Stimulated activated CD8-positive, alpha-beta memory T cell treated with anti-CD3 and anti-CD28 coated beads, Interleukin-2, amount 100 ng/mL, for 48 hours (primary cell): ENCODE data around the gene LCTL.
"Not testable (repeated sequence)": the region's sequence is repeated elsewhere in the genome, so short reads cannot be mapped to it uniquely, and the experiment has no call there.

ENCODE experiments used
- DNase-seq, 2 donors: peaks; one replicate each; pipeline ENCODE4 v3.0.0-alpha.2; 2020; ENCODE audit warnings: low read depth in 2 of 2

Gene LCTL

GRCh38 chr15:66592505-66593218, 26.9 kb upstream of the LCTL start:
- no peak for DNase-seq

- DNase-seq: no peak
Observed at GRCh38 chr15:66591322-66591862, 25.6 kb upstream of the LCTL start.

GRCh38 chr15:66590435-66590834, 24.6 kb upstream of the LCTL start:
- DNase-seq: no peak

GRCh38 chr15:66589429-66589828, 23.6 kb upstream of the LCTL start:
- not testable (repeated sequence) for DNase-seq

- no peak for DNase-seq
Observed at GRCh38 chr15:66588971-66589370, 23.2 kb upstream of the LCTL start.

- DNase-seq: no peak
Observed at GRCh38 chr15:66588537-66588936, 22.7 kb upstream of the LCTL start.

GRCh38 chr15:66587749-66588148, 22.0 kb upstream of the LCTL start:
- DNase-seq: no peak

GRCh38 chr15:66587020-66587419, 21.2 kb upstream of the LCTL start:
- DNase-seq: no peak

- no peak for DNase-seq
Observed at GRCh38 chr15:66586155-66586976, 20.6 kb upstream of the LCTL start.

GRCh38 chr15:66581972-66582537, 16.3 kb upstream of the LCTL start:
- no peak for DNase-seq

- no peak for DNase-seq
Observed at GRCh38 chr15:66580643-66581042, 14.8 kb upstream of the LCTL start.

GRCh38 chr15:66578286-66578875, 12.6 kb upstream of the LCTL start:
- DNase-seq: no peak

GRCh38 chr15:66574596-66574950, 8.8 kb upstream of the LCTL start:
- DNase-seq: no peak

GRCh38 chr15:66573719-66574595, 8.2 kb upstream of the LCTL start:
- no peak for DNase-seq

GRCh38 chr15:66573348-66573718, 7.5 kb upstream of the LCTL start:
- no peak for DNase-seq

GRCh38 chr15:66572146-66572545, 6.3 kb upstream of the LCTL start:
- no peak for DNase-seq

GRCh38 chr15:66570842-66571478, 5.2 kb upstream of the LCTL start:
- DNase-seq: no peak

- no peak for DNase-seq
Observed at GRCh38 chr15:66570327-66570726, 4.5 kb upstream of the LCTL start.

- no peak for DNase-seq
Observed at GRCh38 chr15:66569461-66570137, 3.8 kb upstream of the LCTL start.

- no peak for DNase-seq
Observed at GRCh38 chr15:66567897-66568296, 2.1 kb upstream of the LCTL start.
